Activated CD8-positive, alpha-beta memory T cell treated with anti-CD3 and anti-CD28 coated beads for 1 hour (primary cell): ENCODE results near the gene LCLAT1.

ENCODE experiments used
- DNase-seq, 2 donors: peaks; one replicate each; pipeline ENCODE4 v3.0.0-alpha.2; 2020; ENCODE audit warnings: low read depth in 1 of 2; ENCODE audit errors: extremely low read depth in 1 of 2

LCLAT1 gene

DNA sequence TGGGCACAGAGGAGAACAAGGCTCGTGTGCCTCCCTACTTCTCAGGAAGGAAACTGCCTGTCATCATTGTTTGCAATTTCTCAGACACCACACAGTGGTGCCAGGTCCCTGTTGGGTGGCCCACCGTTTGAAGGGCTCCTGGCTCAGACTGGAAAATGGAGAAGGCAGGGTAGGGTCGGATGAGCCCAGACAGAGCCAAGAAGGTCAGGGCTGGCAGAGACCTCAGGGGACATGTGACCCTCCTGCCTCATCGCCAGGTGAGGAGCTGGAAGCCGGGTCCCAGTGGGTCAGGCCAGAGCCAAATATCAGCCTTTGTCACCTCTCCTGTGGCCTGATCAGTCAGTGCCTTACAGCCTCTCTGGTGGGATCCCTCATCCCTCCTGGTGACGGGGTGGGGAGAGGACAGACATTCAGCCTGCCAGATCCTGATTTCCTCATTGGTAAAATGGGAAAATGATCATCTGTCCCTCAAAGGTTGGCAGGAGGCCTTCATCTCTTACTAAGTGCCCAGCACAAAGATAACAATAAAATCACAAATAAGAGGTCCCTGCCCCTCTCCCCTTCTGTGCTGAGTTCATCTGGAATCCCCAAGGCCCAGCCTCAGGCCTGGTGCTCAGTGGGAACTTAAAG is 242.6 kb downstream of the LCLAT1 start:
- no peak for DNase-seq

DNA sequence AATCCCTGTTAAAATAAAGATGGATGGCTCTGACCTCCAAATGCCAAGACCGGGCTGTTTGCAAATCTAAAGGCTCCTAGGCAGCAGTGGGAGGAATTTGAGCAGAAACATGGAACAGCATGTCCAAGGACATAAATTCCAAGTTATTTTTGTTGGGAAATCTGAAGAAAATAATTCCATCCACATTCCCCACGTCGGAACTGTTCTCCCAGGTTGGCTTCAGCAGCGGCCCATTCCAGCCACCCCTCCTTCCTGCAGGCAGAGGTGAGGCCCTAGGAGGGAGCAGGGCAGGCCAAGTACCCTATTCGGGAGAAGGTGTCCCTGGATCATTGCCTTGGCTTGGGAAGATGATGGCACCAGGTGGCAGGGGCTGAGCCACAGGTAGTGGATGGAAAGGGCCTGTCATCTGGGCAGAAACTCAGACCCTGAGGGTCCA is 243.1 kb downstream of the LCLAT1 start:
- no peak for DNase-seq

DNA sequence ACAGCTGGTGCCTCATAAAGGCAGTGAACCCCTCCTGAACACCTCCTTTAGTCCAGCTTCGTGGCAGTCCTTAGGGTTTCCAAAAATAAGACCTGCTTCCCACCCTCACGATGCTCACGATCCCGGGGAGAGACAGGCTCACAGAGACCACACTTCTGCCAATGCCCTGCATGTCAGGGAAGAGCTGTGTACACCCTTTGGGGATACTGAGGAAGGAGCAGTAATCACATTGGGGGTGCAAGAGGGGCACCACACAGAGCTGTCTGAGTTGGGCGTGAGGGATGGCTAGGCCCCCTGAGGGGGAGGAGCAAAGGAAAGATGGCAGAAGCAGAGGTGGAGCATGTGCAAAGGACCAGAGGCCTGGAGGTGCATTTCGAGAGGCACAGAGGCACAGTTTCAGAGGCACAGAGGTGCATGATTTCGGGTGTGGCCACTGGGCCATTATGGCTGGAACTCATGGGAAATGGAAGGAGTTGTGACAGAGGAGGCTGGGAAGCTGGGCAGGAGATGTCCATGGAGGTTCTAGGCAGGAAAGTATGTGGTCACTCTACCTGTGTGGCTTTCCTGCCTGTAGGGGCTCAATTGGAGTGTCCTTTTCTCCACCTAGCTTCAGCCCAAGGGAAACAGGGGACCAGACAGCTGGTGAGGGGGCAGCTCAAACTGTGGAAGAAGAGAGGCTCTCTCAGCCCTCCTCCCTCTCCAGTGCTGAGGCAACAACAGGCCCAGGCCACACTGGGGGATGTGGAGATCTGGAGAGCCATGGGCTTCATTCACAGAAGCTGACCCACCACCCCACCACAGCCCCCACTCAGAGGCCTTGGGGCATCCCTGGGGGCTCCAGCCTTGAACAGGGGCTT is 244.3 kb downstream of the LCLAT1 start:
- no peak for DNase-seq

DNA sequence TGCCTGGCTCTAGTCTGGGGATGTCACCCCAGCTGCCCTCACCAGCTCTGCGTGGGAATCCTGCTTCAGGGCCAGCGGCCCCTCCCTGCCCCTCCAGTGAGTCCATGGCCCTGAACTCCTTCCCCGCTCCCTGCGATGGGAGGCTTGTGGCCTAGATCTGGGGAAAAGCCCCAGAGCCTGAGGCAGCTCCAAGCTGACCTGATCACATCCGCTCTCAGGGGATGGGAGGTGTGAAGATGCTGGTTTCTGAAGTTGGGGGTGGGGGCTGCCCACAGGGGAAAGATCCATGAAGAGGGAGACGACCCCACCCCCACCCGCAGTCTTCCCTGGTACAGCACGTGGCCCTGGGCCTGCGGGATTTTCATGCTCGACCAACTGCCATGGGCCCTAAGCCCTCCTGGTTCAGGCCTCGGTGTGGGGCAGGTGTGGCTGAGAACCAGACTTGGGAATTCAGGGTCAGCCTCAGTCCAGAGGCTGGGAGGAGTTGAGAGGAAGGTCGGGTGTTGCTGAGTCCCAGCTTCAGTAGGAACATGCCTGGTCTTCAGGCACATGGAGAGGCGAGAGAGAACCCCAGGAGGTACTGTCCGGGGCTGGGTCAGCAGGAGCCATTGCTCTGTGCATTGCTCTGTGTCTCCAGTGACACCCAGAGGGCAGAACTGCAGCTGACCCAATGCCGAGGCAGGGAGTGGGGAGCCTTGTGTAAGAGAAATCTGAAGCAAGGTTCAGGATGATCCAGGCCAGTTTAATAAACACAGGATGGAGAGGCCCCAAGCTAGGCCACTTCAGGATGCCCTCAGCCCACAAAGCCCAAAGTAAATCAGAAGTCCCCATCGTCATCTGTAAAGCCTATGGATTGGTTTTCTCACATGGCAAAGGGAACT is 245.1 kb downstream of the LCLAT1 start:
- DNase-seq, result no peak

DNA sequence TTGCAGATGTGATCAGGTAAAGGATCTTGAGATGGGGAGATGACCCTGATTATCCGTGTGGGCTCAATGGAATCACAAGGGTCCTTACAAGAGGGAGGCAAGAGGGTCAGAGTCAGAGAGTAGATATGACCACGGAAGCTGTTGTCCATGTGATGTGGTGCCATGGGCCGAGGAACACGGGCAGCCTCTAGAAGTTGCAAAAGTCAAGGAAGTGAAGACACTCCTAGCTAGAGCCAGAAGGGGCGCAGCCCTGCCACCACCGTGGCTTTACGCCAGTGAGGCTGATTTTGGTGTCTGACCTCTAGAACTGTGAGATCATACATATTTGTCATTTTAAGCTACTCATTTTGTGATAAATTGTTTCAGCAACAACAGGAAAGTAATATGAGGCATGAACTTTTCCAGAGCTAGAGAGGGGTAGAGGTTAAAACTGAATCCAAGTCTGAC is 245.8 kb downstream of the LCLAT1 start:
- no peak for DNase-seq
